Ovary (tissue), 9 donors: ENCODE data around the gene MRPL9. TPM values are rescaled to one million over a fixed set of nuclear protein-coding genes. Genes with fewer than 3 reads are reported as not detected.

ENCODE experiments used
- DNase-seq, 5 donors: peaks; one replicate each; pipeline ENCODE4 v3.0.0-alpha.2; 2019 to 2020
- H3K27ac ChIP-seq, 2 donors: fragments of 200-600 bp; one replicate each; pipeline versions ENCODE4 v1.5.1 to v1.8.0; 2019 to 2022
- H3K27me3 ChIP-seq: fragments of 200-600 bp; one replicate; pipeline ENCODE4 v1.8.0; 2022
- H3K36me3 ChIP-seq: fragments of 200-600 bp; sonication (generic); one replicate; pipeline ENCODE4 v1.5.1; 2019
- H3K4me1 ChIP-seq: one replicate; pipeline ENCODE4 v1.8.1; 2013; ENCODE audit warnings: mild to moderate bottlenecking, moderate library complexity; ENCODE audit not compliant: insufficient read depth
- H3K4me3 ChIP-seq: fragments of 200-600 bp; sonication (generic); one replicate; pipeline ENCODE4 v1.5.1; 2017
- H3K9me3 ChIP-seq, 2 donors: fragments of 200-600 bp in 1 of 2; sonication (generic) in 1 of 2; one replicate each; pipeline versions ENCODE4 v1.5.1 to v1.8.1; 2013 to 2019; ENCODE audit warnings: mild to moderate bottlenecking in 1 of 2, moderate library complexity in 1 of 2
- CTCF ChIP-seq, 3 donors: fragments of 450-650 bp in 2 of 3; fragments of 200-600 bp in 1 of 3; IDR thresholded peaks; one replicate each; pipeline versions ENCODE4 v1.5.1 to v1.8.0; 2016 to 2022; ENCODE audit warnings: antibody characterized with exemption in 3 of 3, mild to moderate bottlenecking in 1 of 3
- EP300 ChIP-seq: sonication (generic); formaldehyde crosslinking; IDR thresholded peaks from one replicate; pipeline ENCODE4 v1.6.1; 2017; ENCODE audit warnings: antibody characterized with exemption
- POLR2A ChIP-seq: fragments of 450-650 bp; IDR thresholded peaks from one replicate; pipeline ENCODE4 v1.6.1; 2017; ENCODE audit warnings: antibody characterized with exemption, mild to moderate bottlenecking, moderate library complexity
- WGBS, 3 donors: extraction: QIAGEN DNeasy Blood & Tissue Kit in 1 of 3; methylation state at CpG; one replicate each; pipeline versions ENCODE4 v1.1.5 to v1.1.7; 2013 to 2017; 5-methylcytosine and 5-hydroxymethylcytosine counted together
- intact Hi-C, 4 donors: fragments of 100-400 bp; cut with DNase I; formaldehyde crosslinking; loops; one replicate each; pipeline versions ENCODE4 v1.11.0 to v1.15.1; 2022 to 2023
- polyA plus RNA-seq, 2 donors: library from polyadenylated mRNA; stranded (reverse); fragments of 200-250 nt in 1 of 2; fragments of 350-450 nt in 1 of 2; fragmentation: Illumina TruSeq in 1 of 2; extraction: RNeasy Lipid Tissue Mini Kit (QIAGEN cat#74804) in 1 of 2; gene quantifications; one replicate each; pipeline ENCODE4 v1.2.3, GENCODE V29; 2013 to 2014
- total RNA-seq, 7 donors: library from RNA; depleted of rRNA in 2 of 7; stranded (reverse); fragments of >200 nt in 2 of 7; fragmentation: NEBNext Ultra II Directional in 3 of 7; extraction: Animal tissue kit (Norgen Biotek cat#: 25700) in 3 of 7; gene quantifications; one replicate each; pipeline versions ENCODE4 v1.1.0 to v1.2.4, GENCODE V29; 2016 to 2023
- donor health status: DM: no; HTN: no; CAD: no; lungs with moderate emphysema.
- donor health status: DM: no; HTN: no; CAD: no.
- donor health status: Bipolar disorder and iron deficiency.
- donor health status: DM: yes; HTN: yes; CAD: no.
- donor health status: DM: no; HTN: no; CAD: no.
- donor health status: DM: yes; HTN: yes; CAD: no.

Gene MRPL9
- total and polyA plus RNA-seq, 9 donors: 40.2 to 86.8 (median 55.4) TPM

GRCh38 chr1:151803164-151803563 is 39.9 kb upstream of the MRPL9 start:
- H3K9me3 ChIP-seq: no peaks in the 10 kb centered on the region
- intact Hi-C loops: no loop called here
- no peaks in the 10 kb centered on the region for H3K4me1 ChIP-seq
- DNase-seq: no peak
- no peaks in the 10 kb centered on the region for H3K27me3 ChIP-seq
- no peak overlapping the region for H3K27ac ChIP-seq
- H3K4me3 ChIP-seq: no peak overlapping the region
- TF ChIP-seq CTCF (IDR thresholded peaks at IDR 0.05) (no peak), POLR2A (no peak), EP300 (no peak)
- no peaks in the 10 kb centered on the region for H3K36me3 ChIP-seq

GRCh38 chr1:151802372-151802771 is 39.1 kb upstream of the MRPL9 start:
- intact Hi-C loops: no loop called here
- no peak for DNase-seq
- 89 to 93% (median 89%) methylated on average over 5 of the region's 5 CpGs for WGBS, 3 donors
- Histone ChIP-seq H3K36me3 (no peaks in the 10 kb centered on the region), H3K27ac (no peak overlapping the region), H3K4me3 (no peak overlapping the region), H3K9me3 (no peaks in the 10 kb centered on the region), H3K4me1 (no peaks in the 10 kb centered on the region), H3K27me3 (no peaks in the 10 kb centered on the region)
- TF ChIP-seq CTCF (IDR thresholded peaks at IDR 0.05) (no peak), POLR2A (no peak), EP300 (no peak)

GRCh38 chr1:151801846-151802245 is 38.5 kb upstream of the MRPL9 start:
- no peak for DNase-seq
- Histone ChIP-seq H3K4me3 (no peak overlapping the region), H3K27ac (no peak overlapping the region), H3K36me3 (no peaks in the 10 kb centered on the region), H3K27me3 (no peaks in the 10 kb centered on the region), H3K9me3 (no peaks in the 10 kb centered on the region), H3K4me1 (no peaks in the 10 kb centered on the region)
- intact Hi-C loops: no loop called here
- TF ChIP-seq CTCF (IDR thresholded peaks at IDR 0.05): no peak
- no peak for TF ChIP-seq POLR2A
- no peak for TF ChIP-seq EP300
- 81 to 90% (median 84%) methylated on average over 7 of the region's 7 CpGs for WGBS, 3 donors

GRCh38 chr1:151801310-151801820 is 38.1 kb upstream of the MRPL9 start:
- TF ChIP-seq EP300 (no peak), POLR2A (no peak), CTCF (IDR thresholded peaks at IDR 0.05) (no peak)
- DNase-seq: no peak
- H3K27me3 ChIP-seq: no peaks in the 10 kb centered on the region
- H3K9me3 ChIP-seq: no peaks in the 10 kb centered on the region
- no peaks in the 10 kb centered on the region for H3K36me3 ChIP-seq
- no peaks in the 10 kb centered on the region for H3K4me1 ChIP-seq
- WGBS, 3 donors: 87 to 91% (median 89%) methylated on average over 12 of the region's 12 CpGs
- intact Hi-C loops: no loop called here
- H3K27ac ChIP-seq: no peak overlapping the region
- no peak overlapping the region for H3K4me3 ChIP-seq
